Calu3 (cell line): Measurements from ENCODE around the gene ANO2. TPM values are rescaled to one million over a fixed set of nuclear protein-coding genes. Genes with fewer than 3 reads are reported as not detected.

Experiments used
- BruUV-seq: library from RNA; stranded (reverse); fragments of 400-500 nt; replicated peaks from 2 replicates; lab custom pipeline; 2021; lab: Mats Ljungman, UMichigan
- CTCF ChIA-PET: fragments of 300-600 bp; sonication (Branson Sonifier 250); formaldehyde crosslinking; loops from one replicate; lab custom pipeline; 2022; ENCODE audit warnings: antibody characterized with exemption; lab: Charles Lee
- DNase-seq: peaks from one replicate; pipeline ENCODE4 v3.0.0; 2022
- H3K27ac Mint-ChIP-seq: one replicate; pipeline ENCODE4 v1.8.0; 2022; ENCODE audit warnings: mixed read lengths; ENCODE audit not compliant: unreplicated experiment
- H3K27me3 Mint-ChIP-seq: one replicate; pipeline ENCODE4 v1.8.0; 2022; ENCODE audit warnings: mixed read lengths; ENCODE audit not compliant: unreplicated experiment
- H3K36me3 Mint-ChIP-seq: one replicate; pipeline ENCODE4 v1.8.0; 2022; ENCODE audit warnings: mild to moderate bottlenecking, moderate library complexity, mixed read lengths; ENCODE audit not compliant: insufficient read depth, unreplicated experiment
- H3K4me1 Mint-ChIP-seq: one replicate; pipeline ENCODE4 v1.8.0; 2022; ENCODE audit warnings: mild to moderate bottlenecking, low read depth, mixed read lengths; ENCODE audit not compliant: unreplicated experiment
- H3K4me3 Mint-ChIP-seq: one replicate; pipeline ENCODE4 v1.8.0; 2022; ENCODE audit warnings: mild to moderate bottlenecking, low read depth, moderate library complexity, mixed read lengths; ENCODE audit not compliant: unreplicated experiment
- H3K9me3 Mint-ChIP-seq: one replicate; pipeline ENCODE4 v1.8.0; 2022; ENCODE audit warnings: low read depth, mixed read lengths; ENCODE audit not compliant: unreplicated experiment
- intact Hi-C: fragments of 100-400 bp; cut with micrococcal nuclease; formaldehyde crosslinking; loops from one replicate; pipeline ENCODE4 v1.10.0; 2022; ENCODE audit not compliant: unreplicated experiment
- total RNA-seq: library from RNA; stranded (reverse); gene quantifications from 2 replicates; pipeline ENCODE4 v1.2.3, GENCODE V29; 2022
- TF ChIP-seq, protein P1 (sequence below): fragments of 200-600 bp; IDR thresholded peaks from one replicate; pipeline ENCODE4 v1.8.0; 2022; ENCODE audit warnings: antibody characterized with exemption; ENCODE audit not compliant: unreplicated experiment

Gene ANO2
- total RNA-seq, 1 experiment from 2014 or later: not detected

DNA sequence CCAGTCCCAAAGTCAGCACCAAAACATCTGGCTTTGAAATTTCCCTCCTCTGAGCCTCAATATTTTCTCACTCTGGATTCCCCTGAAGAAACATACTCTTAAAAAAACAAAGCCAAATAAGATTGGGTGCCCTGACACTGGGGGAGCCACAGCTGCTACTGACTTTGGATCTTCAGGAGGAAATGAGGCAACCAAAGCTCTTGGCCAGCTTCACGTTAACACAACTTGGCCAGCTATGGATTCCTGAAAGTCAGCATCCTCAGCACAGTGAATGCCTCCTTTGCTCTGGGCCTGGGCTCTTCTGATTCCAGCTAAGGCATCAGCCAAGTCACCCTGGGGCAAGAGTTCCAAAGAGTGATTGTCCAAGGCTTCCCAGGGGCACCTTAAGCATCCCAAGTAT lies 254.8 kb downstream of the ANO2 start:
- no peak for DNase-seq
- TF ChIP-seq, protein P1, sequence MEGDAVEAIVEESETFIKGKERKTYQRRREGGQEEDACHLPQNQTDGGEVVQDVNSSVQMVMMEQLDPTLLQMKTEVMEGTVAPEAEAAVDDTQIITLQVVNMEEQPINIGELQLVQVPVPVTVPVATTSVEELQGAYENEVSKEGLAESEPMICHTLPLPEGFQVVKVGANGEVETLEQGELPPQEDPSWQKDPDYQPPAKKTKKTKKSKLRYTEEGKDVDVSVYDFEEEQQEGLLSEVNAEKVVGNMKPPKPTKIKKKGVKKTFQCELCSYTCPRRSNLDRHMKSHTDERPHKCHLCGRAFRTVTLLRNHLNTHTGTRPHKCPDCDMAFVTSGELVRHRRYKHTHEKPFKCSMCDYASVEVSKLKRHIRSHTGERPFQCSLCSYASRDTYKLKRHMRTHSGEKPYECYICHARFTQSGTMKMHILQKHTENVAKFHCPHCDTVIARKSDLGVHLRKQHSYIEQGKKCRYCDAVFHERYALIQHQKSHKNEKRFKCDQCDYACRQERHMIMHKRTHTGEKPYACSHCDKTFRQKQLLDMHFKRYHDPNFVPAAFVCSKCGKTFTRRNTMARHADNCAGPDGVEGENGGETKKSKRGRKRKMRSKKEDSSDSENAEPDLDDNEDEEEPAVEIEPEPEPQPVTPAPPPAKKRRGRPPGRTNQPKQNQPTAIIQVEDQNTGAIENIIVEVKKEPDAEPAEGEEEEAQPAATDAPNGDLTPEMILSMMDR: no peak
- Mint-ChIP-seq H3K27me3 (no peaks in the 10 kb centered on the region), H3K36me3 (no peaks in the 10 kb centered on the region), H3K27ac (no peak overlapping the region), H3K4me1 (no peaks in the 10 kb centered on the region), H3K9me3 (peaks cover 14% of the 10 kb centered on the region), H3K4me3 (no peak overlapping the region)
- no TSS peak for BruUV-seq
- CTCF ChIA-PET: no interaction called here
- intact Hi-C loops: no loop called here

DNA sequence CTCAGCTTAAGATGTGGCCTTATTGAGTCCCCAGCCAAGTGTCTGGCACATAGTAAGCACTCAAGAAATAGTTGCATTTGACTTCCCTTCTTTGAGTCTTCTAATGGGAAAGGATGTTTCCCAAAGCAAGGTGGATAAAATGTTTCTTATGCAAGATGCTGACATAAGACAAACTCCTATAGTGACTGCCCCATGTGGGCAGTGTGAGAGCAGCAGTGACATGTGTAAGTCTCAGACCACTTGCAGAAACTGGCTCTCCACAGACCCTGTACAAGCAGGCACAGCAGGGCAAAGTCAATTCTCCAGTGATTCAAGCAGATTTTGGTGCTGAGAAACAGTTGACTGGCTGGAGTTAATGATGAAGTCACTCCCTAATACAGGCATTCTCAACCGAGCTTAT lies 255.3 kb downstream of the ANO2 start:
- H3K27me3 Mint-ChIP-seq: no peaks in the 10 kb centered on the region
- TF ChIP-seq, protein P1: no peak
- H3K27ac Mint-ChIP-seq: no peak overlapping the region
- CTCF ChIA-PET: no interaction called here
- peaks cover 14% of the 10 kb centered on the region for H3K9me3 Mint-ChIP-seq
- no peaks in the 10 kb centered on the region for H3K36me3 Mint-ChIP-seq
- no peak for DNase-seq
- no peak overlapping the region for H3K4me3 Mint-ChIP-seq
- intact Hi-C loops: no loop called here
- BruUV-seq: no TSS peak
- H3K4me1 Mint-ChIP-seq: no peaks in the 10 kb centered on the region

DNA sequence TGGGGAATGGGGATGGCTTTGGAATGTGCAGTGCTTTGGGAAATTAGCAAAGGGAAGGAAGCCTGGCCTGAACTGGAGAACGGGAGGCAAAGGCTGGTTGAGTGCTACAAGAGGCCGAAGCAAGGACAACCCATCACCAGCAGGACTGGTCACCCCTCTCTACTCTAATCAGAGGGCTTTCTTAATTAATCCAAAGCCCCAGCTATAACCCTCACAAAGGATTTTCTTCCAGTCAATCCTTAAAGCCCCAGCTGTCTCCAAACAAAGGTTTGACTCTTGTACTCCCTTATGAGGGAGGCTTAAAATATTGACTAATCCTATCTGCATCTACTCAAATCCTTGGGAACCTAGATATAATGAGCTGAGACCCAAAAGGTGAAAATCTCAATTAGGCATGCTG lies 256.8 kb downstream of the ANO2 start:
- no peak overlapping the region for H3K27ac Mint-ChIP-seq
- CTCF ChIA-PET: no interaction called here
- intact Hi-C loops: no loop called here
- no peaks in the 10 kb centered on the region for H3K4me1 Mint-ChIP-seq
- TF ChIP-seq, protein P1: no peak
- peaks cover 8% of the 10 kb centered on the region for H3K9me3 Mint-ChIP-seq
- no peak overlapping the region for H3K4me3 Mint-ChIP-seq
- H3K36me3 Mint-ChIP-seq: no peaks in the 10 kb centered on the region
- H3K27me3 Mint-ChIP-seq: no peaks in the 10 kb centered on the region
- no TSS peak for BruUV-seq
- DNase-seq: no peak

DNA sequence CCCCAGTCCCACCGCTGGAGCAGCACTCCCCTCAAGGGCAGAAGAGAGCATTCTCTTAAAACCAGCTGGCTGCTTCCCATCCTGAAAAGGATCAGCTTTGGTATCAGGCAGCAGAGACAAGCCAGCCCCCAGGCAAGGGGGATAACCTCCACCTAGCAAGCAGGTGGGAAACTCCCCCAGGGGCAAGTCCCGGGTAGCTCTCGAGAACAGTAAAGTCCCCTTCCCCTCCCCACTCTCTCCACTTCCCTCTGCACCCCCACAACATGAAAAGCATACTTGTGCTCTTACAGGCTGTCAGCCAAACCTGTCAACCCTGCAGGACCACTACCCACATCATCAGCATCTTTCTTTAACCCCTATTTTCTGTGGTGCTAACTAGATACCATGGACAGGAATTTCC lies 259.1 kb downstream of the ANO2 start:
- H3K36me3 Mint-ChIP-seq: no peaks in the 10 kb centered on the region
- intact Hi-C loops: no loop called here
- DNase-seq: no peak
- CTCF ChIA-PET: no interaction called here
- H3K27me3 Mint-ChIP-seq: no peaks in the 10 kb centered on the region
- no peaks in the 10 kb centered on the region for H3K4me1 Mint-ChIP-seq
- H3K9me3 Mint-ChIP-seq: peaks cover 7% of the 10 kb centered on the region
- no peak overlapping the region for H3K4me3 Mint-ChIP-seq
- no peak overlapping the region for H3K27ac Mint-ChIP-seq
- TF ChIP-seq, protein P1: no peak
- no TSS peak for BruUV-seq
